Cerebellar cortex (tissue), 1 donor: ENCODE results near the gene TSSC4.

ENCODE experiments used
- DNase-seq: peaks from one replicate; pipeline ENCODE4 v3.0.0-alpha.2; 2015; ENCODE audit warnings: low spot score

The TSSC4 gene

DNA sequence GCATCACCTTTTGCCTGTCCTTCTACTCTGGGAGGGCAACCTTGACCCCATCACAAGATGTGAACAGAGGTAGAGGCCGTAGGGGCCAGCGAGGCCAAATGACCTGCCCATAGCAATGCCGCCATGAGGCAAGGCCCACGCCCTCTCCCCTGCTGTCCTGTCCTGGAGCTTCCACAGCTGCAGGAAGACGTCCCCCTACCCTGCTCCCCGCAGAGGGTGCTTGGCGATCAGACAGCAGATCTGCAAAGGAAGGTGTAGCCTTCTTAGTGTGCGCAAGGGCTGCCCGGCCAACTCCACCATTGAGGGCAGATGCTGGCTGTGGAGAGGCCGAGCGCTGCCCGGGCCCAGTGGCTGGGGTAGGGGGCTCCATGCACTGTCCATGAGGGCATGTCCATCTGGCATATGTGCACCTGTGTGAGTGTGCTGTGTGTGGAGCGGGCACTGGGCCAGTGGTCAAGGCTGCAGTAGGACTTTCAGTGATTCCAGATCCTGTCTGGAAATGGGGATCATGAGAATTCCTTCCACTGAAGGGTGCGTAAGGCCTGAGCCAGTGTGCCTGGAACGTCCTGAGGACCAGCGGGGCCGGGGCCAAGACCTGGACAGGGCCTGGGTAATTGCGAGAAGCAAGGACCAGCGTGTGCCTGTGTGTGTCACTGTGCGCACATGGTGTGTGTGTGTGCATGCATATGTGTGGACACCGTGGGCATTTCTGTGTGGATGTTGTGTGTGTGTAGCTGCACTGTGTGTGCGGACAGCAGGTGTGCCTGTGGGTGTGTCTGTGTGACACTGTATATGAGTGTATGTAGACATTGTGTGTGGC lies 32.8 kb downstream of the TSSC4 start:
- DNase-seq, result no peak

DNA sequence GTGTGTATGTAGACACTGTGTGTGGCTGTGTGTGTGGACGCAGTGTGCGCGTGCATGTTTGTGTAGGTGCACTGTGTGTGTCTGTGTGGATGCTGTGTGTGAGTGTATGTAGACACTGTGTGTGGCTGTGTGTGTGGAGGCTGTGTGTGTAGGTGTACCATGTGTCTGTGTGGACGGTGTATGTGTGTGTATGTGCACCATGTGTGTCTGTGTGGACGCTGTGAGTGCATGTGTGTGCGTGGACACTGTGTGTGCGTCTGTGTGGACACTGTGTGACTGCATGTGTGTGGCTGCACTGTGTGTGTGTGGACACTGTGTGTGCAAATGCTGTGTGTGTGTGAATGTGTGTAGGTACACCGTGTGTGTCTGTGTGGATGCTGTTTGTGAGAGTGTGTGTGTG lies 33.5 kb downstream of the TSSC4 start:
- DNase-seq, result no peak

DNA sequence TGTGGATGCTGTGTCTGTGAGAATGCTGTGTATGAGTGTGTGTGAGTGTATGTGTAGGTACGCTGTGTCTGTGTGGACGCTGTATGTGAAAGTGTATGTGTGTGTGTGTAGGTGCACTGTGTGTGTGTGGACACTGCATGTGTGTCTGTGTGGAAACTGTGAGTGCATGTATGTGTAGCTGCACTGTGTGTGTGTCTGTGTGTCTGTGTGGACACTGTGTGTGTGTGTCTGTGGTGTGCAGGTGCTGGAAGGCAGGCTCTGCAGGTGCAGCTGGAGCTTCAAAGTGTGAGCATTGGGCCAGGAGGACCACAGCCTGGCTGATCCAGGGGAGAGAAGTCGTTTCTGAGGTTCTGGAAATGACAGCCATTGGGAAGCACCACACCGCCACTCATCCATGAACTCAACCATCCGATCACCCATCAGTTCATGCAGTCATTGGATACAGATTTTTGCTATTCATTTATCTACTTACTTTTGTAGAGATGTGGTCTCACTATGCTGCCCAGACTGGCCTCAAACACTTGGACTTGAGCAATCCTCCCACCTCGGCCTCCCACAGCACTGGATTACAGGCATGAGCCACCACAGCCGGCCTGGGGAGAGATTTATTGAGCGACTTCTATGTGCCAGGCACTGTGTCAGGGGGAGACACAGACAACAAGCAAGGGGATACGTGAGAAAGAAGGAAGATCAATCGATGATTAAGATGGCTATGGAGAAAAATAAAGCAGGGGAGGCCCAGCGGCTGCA lies 34.1 kb downstream of the TSSC4 start:
- no peak for DNase-seq

DNA sequence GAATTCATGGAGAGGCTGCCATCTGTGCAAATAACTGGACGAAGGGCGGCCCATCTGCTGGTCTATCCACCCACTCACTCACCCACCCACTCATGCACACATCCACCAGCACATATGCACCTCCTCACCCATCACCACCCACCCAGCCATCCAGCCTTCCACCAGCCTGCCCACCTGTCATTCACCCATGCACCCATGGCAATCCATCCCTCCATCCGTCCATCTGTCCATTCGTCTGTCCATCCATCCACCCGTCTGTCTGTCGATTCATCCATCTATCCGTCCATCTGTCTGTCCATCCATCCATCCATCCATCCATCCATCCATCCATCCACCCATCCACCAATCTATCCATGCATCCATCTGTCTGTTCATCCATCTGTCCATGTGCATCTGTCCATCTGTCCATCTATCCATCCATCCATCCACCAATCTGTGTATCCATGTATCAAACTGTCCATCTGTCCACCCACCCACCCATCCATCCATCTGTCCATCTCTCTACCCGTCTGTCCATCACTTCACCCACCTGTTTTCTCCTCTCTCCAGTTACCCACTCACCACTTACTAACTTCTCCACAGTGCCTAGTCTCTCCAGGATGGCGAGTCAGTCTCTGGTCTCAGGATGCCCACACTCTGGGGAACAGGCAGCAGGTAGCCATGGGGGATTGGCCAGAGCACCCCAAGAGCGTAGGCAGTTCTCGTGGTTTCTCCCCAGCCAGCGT lies 34.9 kb downstream of the TSSC4 start:
- no peak for DNase-seq

DNA sequence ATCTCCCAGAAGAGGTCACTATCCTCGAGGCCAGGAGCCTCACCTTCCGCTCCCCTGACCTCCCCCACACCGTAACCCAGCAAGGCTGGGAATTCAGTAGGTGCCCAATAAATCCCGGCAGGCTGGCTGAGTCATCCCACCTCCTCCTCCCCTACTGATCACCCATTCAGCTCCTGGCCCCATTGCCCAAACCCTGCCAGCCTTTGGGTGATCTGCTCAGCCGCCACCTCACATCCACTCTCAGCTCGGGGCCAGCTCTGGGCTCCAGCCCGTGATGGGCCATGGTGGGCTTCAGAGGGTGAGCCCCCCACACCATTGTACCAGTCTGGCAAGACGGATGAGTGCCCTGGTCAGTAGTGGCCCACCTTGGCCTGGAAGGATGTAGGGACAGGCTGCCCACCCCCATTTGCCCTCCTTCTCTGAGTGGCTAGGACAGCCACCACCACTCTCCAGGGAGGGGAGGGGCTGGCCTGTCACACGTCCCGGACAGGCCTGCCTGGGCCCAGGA lies 35.5 kb downstream of the TSSC4 start:
- no peak for DNase-seq

DNA sequence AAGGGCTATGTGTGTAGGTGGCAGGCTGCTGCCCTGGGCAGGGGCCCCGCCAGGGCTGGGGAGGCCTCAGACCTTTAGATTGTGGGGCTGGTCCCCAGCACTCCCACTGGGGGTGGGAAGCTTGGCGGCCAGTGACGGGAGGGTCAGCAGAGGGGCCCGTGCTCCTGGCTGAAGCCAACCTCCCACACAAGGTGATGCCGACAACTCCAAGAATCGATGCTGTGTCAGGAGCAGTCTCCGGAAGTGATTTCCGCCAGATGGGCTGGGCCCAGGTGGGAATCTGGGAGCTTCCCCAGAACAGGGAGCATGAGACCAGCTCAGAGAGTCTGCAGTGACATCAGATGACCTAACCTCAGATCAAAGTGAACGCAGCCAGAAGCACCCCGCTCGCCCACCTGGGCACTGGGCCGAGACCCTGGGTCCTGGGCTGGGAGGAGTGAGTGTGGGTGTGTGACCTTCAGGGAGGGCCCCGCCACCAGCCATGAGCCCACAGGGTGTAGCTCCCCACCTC lies 36.0 kb downstream of the TSSC4 start:
- DNase-seq, result no peak

DNA sequence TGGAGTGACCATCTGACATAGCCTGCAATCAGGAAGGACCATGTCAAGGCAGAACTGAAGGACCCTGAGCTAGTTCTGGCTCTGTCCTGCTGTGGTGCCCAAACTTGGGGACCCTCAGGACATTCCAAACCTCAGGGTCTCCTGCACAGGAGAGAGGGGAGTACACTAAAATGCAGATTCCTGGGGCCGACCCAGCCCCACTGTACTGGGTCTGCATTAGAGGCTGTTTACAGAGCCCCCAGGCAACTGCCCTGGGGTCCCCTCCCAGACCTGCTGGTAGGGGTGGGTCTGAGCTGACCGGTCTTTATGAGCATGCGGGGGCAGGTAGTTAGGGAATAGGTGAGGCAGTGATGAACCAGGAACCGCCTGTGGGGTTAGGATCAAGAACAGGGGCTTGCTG lies 37.0 kb downstream of the TSSC4 start:
- no peak for DNase-seq

DNA sequence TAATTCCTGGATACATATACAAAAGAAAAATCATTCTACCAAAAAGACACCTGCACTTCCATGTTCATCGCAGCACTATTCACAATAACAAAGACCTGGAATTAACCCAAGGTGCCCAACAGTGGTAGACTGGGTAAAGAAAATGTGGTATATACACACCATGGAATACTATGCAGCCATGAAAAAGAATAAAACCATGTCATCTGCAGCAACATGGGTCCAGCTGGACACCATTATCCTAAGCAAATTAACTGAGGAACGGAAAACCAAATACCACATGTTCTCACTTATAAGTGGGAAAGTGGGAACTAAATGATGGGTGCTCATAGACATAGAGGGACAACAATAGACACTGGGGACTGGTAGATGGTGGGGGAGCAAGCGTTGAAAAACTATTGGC lies 39.3 kb downstream of the TSSC4 start:
- no peak for DNase-seq

DNA sequence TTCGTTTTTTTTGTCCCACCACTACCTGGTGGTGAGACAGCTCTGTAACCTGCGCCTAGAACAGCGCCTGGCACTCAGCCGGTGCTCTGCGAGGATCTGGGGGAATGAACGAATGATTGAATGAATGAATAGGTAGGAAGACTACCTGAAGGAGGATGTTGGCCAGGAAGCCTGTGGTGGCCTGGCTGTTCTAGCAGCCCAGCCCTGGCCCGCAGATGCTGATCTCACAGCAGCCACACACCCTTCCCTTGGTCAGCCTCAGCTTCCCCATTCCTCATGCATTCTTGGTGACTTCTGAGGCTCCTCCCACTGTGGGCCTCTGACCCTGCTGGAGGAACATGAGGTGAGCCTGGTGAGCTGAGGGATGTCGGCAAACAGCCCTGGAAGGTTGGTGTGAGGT lies 40.1 kb downstream of the TSSC4 start:
- no peak for DNase-seq

DNA sequence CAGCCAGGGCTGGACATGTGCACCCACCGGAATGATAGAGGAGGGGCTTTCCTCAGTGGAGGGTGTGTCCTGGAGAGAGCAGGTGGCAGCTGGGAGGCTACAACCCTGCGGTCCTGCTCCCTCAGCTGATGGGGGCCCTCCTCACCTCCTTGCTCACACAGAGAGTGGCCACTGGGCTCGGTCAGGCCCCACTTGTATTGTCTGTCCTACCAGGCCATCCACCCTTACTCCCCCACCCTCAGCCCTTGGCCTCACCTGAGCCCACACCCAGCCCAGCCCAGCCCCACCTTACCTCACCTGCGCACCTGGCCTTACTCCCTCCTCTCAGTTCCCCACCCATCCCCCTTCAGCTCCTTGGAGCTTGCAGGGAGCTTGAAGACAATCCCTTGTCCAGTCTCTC lies 40.6 kb downstream of the TSSC4 start:
- no peak for DNase-seq

DNA sequence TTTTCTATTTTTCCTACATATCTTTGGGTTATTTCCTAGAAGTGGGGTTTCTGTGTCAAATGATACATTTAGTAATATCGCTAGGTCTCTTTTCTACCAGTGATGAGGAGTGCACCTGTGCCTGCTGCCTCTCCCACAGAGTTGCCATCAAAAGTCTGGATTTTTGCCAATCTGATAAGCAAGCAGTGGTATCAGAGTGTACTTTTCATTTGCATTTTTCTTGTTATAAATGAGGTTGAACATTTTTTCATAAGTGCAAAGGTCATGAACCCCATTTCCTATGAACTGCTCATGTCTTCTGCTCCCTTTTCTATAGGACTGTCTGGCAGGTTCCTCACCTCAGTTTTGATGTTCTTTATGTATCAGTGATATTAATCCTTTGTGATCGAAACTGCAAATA lies 42.0 kb downstream of the TSSC4 start:
- DNase-seq, result no peak

DNA sequence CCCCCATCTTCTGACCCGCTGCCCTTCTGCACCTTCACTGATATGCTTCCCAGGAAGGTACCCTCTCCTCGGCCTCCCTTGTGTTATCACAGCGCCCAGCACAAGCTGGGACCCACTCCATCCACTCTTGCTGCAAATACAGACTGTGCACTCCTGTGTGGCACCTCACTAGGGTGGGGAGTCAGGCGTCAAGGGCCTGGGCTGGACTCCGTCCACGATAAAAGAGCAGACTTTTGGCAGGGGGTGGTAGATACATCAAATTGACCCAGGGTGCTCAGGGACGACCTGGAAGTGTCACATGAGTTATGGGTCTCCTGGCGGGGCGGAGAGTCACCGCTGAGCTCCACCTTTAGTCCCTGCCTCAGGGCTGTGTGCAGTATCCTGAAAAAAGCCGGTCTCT lies 42.9 kb downstream of the TSSC4 start:
- DNase-seq, result no peak

DNA sequence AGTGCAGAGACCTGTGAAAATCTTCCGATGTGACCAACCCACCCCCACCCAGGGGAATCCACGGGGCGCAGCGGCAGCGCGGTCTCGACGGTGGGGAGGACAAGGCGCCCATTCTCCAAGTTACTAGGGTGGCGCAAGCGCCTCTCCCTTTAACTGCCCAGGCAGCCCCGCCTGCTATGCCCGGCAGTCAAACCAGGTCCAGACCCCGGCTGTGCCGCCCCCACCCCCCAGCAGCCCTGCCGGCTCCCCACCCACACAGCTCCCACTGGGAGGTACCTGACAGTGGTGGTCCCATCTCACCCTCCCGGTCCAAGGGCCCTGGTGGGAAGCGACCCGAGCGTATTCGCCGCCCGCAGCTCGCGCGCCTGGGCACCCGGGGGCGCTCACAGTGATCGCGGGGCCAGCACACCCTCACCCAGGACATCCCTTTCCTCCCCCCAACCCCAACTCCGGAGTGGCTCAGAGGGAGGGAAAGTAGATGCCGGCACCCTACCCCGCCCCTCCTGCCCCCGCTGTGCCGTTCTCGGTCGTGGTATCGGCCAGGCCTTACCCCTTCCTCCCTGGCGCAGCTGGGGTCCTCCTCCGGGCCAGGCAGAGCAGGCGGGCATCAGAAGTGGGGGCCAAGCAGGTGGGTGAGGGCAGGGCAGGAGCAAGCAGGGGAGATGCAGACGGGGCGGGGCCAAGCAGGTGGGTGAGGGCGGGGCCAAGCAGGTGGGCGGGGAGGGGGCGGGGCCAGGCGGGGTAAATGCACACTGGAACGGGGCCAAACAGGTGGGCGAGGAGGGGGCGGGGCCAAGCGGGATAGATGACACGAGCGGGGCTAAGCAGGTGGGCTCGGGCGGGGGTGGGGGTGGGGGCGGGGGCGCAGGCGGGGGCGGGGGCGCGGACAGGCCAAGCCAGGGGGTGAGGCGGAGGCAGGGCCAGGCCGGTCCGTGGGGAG lies 43.6 kb downstream of the TSSC4 start, which contains the start of gene TRPM5:
TSS of gene TRPM5 (minus strand) at position 634 of the 940 bp plus-strand sequence. CDS start 21,478 bp downstream, outside the sequence.
- DNase-seq, result no peak

DNA sequence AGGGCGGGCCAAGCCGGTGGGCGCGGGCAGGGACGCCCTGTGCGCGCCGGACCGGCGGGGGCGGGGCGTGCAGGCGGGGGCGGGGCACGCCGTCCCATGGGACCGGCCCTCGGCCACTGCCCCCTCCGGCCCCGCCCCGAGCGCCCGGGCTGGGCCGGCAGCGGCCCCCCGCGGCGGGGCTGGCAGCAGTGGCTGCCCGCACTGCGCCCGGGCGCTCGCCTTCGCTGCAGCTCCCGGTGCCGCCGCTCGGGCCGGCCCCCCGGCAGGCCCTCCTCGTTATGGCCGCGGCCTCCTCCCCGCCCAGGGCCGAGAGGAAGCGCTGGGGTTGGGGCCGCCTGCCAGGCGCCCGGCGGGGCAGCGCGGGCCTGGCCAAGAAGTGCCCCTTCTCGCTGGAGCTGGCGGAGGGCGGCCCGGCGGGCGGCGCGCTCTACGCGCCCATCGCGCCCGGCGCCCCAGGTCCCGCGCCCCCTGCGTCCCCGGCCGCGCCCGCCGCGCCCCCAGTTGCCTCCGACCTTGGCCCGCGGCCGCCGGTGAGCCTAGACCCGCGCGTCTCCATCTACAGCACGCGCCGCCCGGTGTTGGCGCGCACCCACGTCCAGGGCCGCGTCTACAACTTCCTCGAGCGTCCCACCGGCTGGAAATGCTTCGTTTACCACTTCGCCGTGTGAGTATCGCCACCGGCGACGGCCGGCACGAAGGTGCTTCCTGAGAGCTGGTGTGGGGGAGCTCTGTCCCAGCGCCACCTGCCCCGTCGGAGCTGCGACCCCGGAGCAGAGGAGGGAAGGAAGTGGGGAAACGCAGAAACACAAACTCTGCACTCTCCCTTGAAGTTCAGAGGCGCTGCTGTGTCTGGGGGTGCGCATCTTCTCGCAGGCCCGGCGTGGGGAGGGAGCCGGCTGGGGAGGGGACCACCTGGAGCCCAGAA lies 44.5 kb downstream of the TSSC4 start, which contains the start of gene KCNQ1:
TSS of gene KCNQ1 (plus strand) at position 188 of the 925 bp plus-strand sequence. CDS start at position 279, 91 bp downstream.
- DNase-seq, result no peak

DNA sequence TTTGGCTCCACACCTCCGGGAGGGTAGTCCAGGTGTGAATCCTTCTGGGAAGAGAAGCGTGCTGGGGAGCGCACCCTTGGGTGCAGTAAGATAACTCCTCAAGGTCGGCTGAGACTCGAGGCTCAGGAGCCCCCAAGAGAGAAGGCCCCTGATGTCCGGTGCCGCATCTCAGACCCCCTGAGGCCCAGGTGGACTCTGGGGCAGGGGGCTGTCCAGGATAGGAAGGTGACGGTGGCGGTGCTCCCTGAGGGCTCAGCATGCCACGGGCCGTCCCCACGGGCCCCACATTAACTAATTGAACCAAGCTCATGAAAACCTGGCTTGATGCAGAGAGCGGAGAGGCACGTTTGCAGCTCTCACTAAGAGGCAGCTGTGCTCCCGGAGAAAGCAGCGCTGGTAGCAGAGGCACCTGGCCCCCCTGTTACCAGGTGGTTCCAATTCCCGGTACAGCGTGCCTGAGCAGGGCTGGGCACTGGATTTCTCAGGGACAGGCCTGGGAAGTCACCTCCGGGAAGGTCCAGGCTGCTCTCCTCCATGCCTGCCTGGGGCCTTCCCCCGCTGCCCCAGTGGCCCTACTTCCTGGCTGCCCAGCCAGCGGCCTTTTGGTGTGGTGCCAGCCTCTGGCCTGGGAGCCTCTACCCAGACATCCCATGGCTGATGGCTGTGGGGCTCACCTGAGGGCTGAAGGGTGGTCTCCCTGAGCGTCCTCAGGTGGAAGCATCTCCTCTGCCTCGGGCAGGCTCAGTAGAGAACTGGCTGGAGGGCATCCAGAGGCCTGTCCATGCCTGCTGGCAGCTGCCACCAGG lies 45.4 kb downstream of the TSSC4 start:
- no peak for DNase-seq

DNA sequence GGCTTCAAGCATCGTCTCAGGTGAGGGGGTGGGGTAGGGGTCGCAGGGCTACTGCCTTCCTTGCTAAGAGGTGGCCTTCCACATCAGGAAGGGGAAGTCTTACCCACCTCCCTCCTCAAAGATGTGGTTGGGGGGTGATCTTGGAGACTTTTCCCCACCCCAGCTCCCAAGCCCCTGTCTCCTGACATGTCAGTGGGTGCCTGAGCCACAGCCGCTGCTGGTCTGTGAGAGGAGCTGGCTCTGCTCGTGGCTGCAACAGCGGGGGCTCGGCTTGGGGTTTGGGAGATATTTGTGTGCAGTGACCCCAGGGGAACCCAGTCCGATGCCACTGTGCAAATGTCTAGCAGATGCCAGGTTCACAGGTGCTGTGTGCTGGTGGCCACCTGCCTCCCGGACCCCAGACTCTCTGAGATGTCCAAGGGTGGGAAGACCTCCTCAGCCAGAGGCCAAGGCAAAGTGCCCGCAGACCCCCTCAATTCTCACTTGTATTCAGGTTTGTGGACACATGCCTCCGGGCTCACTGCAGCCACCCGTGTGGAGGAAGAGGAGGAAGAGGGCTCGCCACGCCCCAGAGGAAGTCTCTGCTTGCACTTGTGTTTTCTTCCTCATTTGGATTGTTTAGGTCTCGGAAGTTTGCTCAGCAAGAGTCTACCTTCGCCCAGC lies 46.2 kb downstream of the TSSC4 start:
- DNase-seq, result no peak

DNA sequence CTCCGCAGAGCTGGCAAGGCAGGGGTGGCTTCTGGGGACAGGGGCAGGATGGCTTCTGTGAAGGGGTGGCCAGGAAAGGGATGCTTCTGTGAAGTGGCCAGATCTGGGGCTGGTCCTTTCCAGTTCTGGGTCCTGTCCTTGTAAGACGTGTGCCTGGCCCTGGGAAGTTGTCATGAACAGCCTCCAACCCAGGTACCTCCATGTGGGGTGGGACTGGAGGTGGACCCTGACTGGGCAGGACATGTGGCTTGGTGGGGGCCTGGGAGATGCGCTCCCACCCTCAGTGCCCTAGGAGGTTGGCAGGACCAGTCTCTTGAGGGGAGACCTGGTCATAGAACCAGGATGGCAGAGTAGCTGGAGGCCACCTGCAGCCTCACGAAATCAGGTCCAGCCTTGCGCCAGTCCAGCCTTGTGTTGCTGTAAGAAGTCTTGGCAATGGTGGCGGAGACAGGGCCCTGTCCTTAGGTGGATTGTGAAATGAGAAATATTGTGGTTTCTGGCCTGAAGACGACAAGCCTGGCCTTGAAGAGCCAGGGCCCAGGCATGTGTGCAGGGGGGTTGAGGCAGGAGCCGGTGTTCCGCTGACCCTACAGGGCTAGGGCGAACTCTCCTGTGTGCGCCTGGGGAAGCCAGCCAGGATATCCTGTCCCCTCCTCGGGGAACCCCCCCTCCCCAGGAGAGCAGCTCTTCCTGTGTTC lies 46.9 kb downstream of the TSSC4 start:
- DNase-seq, result no peak
